ENCODE measurements around the gene KLHDC8B.

DNA sequence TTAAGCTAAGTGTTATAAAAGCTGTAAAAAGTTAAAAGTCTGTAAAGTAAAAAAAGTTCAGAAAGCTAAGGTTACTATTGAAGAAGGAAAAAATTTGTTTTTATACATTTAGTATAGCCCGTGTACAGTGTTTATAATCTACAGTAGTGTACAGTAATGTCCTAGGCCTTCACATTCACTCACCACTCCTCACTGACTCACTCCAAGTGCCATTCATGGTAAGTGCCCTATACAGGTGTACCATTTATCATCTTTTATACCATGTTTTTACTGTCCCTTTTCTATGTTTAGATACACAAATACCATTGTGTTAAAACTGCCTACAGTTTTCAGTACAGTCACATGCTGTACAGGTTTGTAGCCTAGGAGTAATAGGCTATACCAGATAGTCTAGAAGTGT is 14.1 kb upstream of the KLHDC8B start:
- TF ChIP-seq, protein P1, sequence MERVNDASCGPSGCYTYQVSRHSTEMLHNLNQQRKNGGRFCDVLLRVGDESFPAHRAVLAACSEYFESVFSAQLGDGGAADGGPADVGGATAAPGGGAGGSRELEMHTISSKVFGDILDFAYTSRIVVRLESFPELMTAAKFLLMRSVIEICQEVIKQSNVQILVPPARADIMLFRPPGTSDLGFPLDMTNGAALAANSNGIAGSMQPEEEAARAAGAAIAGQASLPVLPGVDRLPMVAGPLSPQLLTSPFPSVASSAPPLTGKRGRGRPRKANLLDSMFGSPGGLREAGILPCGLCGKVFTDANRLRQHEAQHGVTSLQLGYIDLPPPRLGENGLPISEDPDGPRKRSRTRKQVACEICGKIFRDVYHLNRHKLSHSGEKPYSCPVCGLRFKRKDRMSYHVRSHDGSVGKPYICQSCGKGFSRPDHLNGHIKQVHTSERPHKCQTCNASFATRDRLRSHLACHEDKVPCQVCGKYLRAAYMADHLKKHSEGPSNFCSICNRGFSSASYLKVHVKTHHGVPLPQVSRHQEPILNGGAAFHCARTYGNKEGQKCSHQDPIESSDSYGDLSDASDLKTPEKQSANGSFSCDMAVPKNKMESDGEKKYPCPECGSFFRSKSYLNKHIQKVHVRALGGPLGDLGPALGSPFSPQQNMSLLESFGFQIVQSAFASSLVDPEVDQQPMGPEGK (CRISPR knock-in tag; IDR thresholded peaks at IDR 0.05; ENCODE audit: borderline replicate concordance), result no peak
- no peak for TF ChIP-seq POLR2AphosphoS5 (IDR thresholded peaks at IDR 0.05; ENCODE audit: control insufficient read depth, insufficient read depth, low read depth, low read length)
- TF ChIP-seq, protein P2, sequence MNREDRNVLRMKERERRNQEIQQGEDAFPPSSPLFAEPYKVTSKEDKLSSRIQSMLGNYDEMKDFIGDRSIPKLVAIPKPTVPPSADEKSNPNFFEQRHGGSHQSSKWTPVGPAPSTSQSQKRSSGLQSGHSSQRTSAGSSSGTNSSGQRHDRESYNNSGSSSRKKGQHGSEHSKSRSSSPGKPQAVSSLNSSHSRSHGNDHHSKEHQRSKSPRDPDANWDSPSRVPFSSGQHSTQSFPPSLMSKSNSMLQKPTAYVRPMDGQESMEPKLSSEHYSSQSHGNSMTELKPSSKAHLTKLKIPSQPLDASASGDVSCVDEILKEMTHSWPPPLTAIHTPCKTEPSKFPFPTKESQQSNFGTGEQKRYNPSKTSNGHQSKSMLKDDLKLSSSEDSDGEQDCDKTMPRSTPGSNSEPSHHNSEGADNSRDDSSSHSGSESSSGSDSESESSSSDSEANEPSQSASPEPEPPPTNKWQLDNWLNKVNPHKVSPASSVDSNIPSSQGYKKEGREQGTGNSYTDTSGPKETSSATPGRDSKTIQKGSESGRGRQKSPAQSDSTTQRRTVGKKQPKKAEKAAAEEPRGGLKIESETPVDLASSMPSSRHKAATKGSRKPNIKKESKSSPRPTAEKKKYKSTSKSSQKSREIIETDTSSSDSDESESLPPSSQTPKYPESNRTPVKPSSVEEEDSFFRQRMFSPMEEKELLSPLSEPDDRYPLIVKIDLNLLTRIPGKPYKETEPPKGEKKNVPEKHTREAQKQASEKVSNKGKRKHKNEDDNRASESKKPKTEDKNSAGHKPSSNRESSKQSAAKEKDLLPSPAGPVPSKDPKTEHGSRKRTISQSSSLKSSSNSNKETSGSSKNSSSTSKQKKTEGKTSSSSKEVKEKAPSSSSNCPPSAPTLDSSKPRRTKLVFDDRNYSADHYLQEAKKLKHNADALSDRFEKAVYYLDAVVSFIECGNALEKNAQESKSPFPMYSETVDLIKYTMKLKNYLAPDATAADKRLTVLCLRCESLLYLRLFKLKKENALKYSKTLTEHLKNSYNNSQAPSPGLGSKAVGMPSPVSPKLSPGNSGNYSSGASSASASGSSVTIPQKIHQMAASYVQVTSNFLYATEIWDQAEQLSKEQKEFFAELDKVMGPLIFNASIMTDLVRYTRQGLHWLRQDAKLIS (CRISPR knock-in tag; IDR thresholded peaks at IDR 0.05), result no peak
- no peak for TF ChIP-seq ZFP36 (IDR thresholded peaks at IDR 0.05; ENCODE audit: low read depth, low read length, partially characterized antibody)
- no peak for TF ChIP-seq TCF7 (IDR thresholded peaks at IDR 0.05; ENCODE audit: borderline replicate concordance)

All from K562 (cell line).